Nephron progenitor cell (in vitro differentiated cells): ENCODE results near the gene PDE6G.
A peak's percentile ranks its signal among the peaks of the same experiment; 100 is the strongest.

Experiments
- DNase-seq: peaks from one replicate; pipeline ENCODE4 v3.0.0; 2021
- H3K27ac Mint-ChIP-seq: 2 replicates; pipeline ENCODE4 v1.8.0; 2021; ENCODE audit warnings: mild to moderate bottlenecking, moderate library complexity, mixed read lengths
- H3K27me3 Mint-ChIP-seq: 2 replicates; pipeline ENCODE4 v1.8.0; 2021; ENCODE audit warnings: mild to moderate bottlenecking, low read depth, mixed read lengths; ENCODE audit not compliant: poor library complexity
- H3K36me3 Mint-ChIP-seq: 2 replicates; pipeline ENCODE4 v1.8.0; 2021; ENCODE audit warnings: low read depth, mixed read lengths
- H3K4me1 Mint-ChIP-seq: 2 replicates; pipeline ENCODE4 v1.8.0; 2021; ENCODE audit warnings: mixed read lengths
- H3K4me3 Mint-ChIP-seq: 2 replicates; pipeline ENCODE4 v1.8.0; 2021; ENCODE audit warnings: mild to moderate bottlenecking, moderate library complexity, mixed read lengths
- H3K9me3 Mint-ChIP-seq: 2 replicates; pipeline ENCODE4 v1.8.0; 2021; ENCODE audit warnings: mild to moderate bottlenecking, moderate library complexity, mixed read lengths
- CTCF ChIP-seq: fragments of 200-600 bp; sonication (generic); IDR thresholded peaks from 2 replicates; pipeline ENCODE4 v1.5.0; 2021; ENCODE audit warnings: antibody characterized with exemption

PDE6G gene

GRCh38 chr17:81666342-81667191, 10.2 kb upstream of the PDE6G start, which contains the start of the genes CCDC137 and OXLD1:
TSS of gene CCDC137 (plus strand) at chr17:81666737. CDS start at chr17:81666767, 30 bp downstream.
TSS of gene OXLD1 (minus strand) at chr17:81666605. CDS start at chr17:81666577, 28 bp downstream.
- peak within 1 kb of the TSS; percentile 78 for H3K27ac Mint-ChIP-seq
- H3K4me1 Mint-ChIP-seq = peaks cover 36% of the 10 kb centered on the region
- DNase-seq = peak; percentile 96
- no peaks in the 10 kb centered on the region for H3K27me3 Mint-ChIP-seq
- peaks cover 40% of the 10 kb centered on the region for H3K36me3 Mint-ChIP-seq
- H3K4me3 Mint-ChIP-seq = peak within 1 kb of the TSS; percentile 95
- no peak for TF ChIP-seq CTCF
- H3K9me3 Mint-ChIP-seq = no peaks in the 10 kb centered on the region

DNA sequence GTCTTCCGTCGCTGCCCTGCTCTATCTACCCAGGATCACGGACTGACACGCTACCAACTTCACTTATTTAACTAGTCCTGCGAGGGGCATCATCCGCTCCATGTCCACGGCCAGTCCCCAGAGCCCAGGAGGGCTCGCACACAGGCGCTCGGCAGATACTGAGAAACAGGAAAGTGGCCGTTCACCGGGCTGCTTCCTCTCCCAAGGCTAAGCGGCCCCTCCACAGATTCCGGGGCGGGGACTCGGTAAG, 9.7 kb upstream of the PDE6G start:
- H3K27ac Mint-ChIP-seq = peak overlapping the region; percentile 78
- H3K9me3 Mint-ChIP-seq = no peaks in the 10 kb centered on the region
- no peak for TF ChIP-seq CTCF
- no peak for DNase-seq
- H3K36me3 Mint-ChIP-seq = peaks cover 34% of the 10 kb centered on the region
- H3K4me3 Mint-ChIP-seq = peak overlapping the region; percentile 95
- peaks cover 36% of the 10 kb centered on the region for H3K4me1 Mint-ChIP-seq
- H3K27me3 Mint-ChIP-seq = no peaks in the 10 kb centered on the region

DNA sequence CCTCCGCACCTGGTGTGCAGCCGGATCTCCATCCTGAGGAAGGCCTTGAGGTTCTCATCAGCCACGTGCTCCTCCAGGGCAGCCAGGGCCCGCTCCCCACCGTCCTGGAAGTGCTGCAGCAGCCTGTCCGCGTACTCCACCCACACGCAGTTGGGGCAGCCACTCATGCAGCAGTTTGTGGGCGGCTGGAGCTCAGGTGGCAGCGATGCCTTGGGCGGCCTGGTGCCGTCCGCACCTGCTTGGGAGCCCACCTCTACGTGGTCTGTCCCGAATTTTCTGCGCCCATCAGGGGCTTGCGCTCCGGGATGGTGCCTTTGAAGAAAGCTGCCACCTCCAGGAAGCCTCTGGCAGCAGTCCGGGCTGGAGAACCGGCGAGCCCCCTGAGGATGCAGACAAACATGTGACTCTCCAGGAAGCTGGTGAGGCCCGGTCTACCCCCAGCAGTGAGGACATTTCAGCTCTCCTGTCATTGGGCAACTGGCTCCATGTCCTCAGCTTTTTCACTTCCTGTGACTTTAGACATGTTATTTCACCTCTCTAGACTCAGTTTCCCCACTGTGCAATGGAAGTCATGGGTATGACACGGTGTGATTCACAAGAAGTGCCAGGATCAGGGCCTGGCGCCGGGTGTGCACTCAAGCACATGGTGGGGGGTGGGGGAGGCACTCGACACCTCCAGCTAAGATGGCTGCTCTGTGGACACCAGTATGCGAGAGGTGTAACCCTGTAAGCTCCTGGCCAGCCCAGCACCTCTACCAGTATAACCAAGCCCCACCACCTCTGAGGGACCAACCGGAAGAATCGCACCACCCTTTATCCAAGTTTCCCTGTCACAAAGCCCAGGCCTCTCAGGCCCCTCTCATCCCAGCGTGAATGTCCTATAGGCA, 9.1 kb upstream of the PDE6G start:
- H3K4me1 Mint-ChIP-seq = peaks cover 36% of the 10 kb centered on the region
- H3K9me3 Mint-ChIP-seq = no peaks in the 10 kb centered on the region
- H3K36me3 Mint-ChIP-seq = peaks cover 33% of the 10 kb centered on the region
- DNase-seq = no peak
- no peaks in the 10 kb centered on the region for H3K27me3 Mint-ChIP-seq
- no peak for TF ChIP-seq CTCF
- H3K27ac Mint-ChIP-seq = peak overlapping the region; percentile 78
- H3K4me3 Mint-ChIP-seq = peak overlapping the region; percentile 95

- Mint-ChIP-seq H3K27me3 (peaks cover 3% of the 10 kb centered on the region), H3K4me3 (peak overlapping the region; percentile 44), H3K36me3 (peaks cover 21% of the 10 kb centered on the region), H3K9me3 (no peaks in the 10 kb centered on the region), H3K27ac (no peak overlapping the region), H3K4me1 (peaks cover 36% of the 10 kb centered on the region)
- DNase-seq = no peak
- TF ChIP-seq CTCF = no peak
Measured at GRCh38 chr17:81664051-81664470, 7.7 kb upstream of the PDE6G start.

DNA sequence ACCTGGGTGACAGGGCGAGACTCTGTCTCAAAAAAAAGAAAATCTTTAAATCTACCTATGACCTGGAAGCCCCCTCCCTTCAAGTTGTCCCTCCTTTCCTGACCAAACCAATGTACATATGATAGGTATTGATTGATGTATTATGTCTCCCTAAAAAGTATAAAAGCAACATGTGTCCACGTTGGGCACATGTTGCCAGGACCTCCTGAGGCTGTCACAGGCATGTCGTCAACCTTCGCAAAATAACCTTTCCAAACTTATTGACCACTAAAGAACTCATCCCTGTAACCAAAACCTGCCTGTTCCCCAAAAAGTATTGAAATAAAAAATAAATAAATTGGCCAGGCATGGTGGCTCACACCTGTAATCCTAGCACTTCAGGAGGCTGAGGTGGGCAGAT, 5.7 kb upstream of the PDE6G start:
- peaks cover 9% of the 10 kb centered on the region for H3K36me3 Mint-ChIP-seq
- DNase-seq = no peak
- peaks cover 26% of the 10 kb centered on the region for H3K4me1 Mint-ChIP-seq
- no peak for TF ChIP-seq CTCF
- H3K9me3 Mint-ChIP-seq = no peaks in the 10 kb centered on the region
- H3K27me3 Mint-ChIP-seq = peaks cover 3% of the 10 kb centered on the region
- H3K4me3 Mint-ChIP-seq = no peak overlapping the region
- H3K27ac Mint-ChIP-seq = no peak overlapping the region
